Fibroblast of villous mesenchyme (primary cell): Measurements from ENCODE around the gene RNF111. TPM values are rescaled to one million over a fixed set of nuclear protein-coding genes. Genes with fewer than 3 reads are reported as not detected.

Experiments
- DNase-seq: peaks from one replicate; pipeline ENCODE4 v3.0.0-alpha.2; 2010; ENCODE audit warnings: low read depth
- H3K4me3 ChIP-seq: 2 replicates; pipeline ENCODE4 v1.5.1; 2011; ENCODE audit warnings: low read depth, mild to moderate bottlenecking, low read length
- CTCF ChIP-seq: IDR thresholded peaks from 2 replicates; pipeline ENCODE4 v1.5.1; 2012; ENCODE audit warnings: low read depth, mild to moderate bottlenecking, low read length; ENCODE audit not compliant: insufficient read depth
- total RNA-seq: library from RNA; depleted of rRNA; stranded (reverse); fragments of >200 nt; gene quantifications from 2 replicates; pipeline ENCODE4 v1.2.3, GENCODE V29; 2012

The RNF111 gene
- total RNA-seq, 1 donor: 35.0 TPM

- DNase-seq: peak; percentile 18
- TF ChIP-seq CTCF: no peak
Observed at GRCh38 chr15:59011262-59011952, 23.9 kb downstream of the RNF111 start.

GRCh38 chr15:59013246-59013873, 25.9 kb downstream of the RNF111 start:
- H3K4me3 ChIP-seq: no peak overlapping the region
- no peak for TF ChIP-seq CTCF
- DNase-seq: no peak

More at GRCh38 chr15:59011262-59011952, 23.9 kb downstream of the RNF111 start:
- H3K4me3 ChIP-seq: no peak overlapping the region

GRCh38 chr15:59014068-59014467, 26.6 kb downstream of the RNF111 start:
- TF ChIP-seq CTCF: no peak
- DNase-seq: no peak
- H3K4me3 ChIP-seq: no peak overlapping the region

DNA sequence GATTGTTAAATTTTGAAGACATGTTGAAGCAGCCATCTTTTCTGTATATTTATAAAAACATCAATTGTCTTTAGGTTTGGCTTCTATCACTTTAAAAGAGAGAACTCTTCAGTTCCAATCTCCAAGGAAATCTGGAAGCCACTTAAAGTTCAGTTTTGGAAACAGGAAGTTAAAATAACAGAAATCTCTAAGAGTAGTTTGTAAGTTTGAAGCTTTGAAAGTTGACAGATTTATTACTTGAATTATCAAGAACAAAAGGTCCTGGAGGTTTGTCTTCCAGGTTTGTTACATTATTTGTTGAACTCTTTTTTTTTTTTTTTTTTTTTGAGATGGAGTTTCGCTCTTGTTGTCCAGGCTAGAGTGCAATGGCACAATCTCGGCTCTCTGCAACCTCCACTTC, 30.0 kb downstream of the RNF111 start:
- DNase-seq: no peak
- no peak overlapping the region for H3K4me3 ChIP-seq
- TF ChIP-seq CTCF: no peak

- no peak overlapping the region for H3K4me3 ChIP-seq
- DNase-seq: no peak
- no peak for TF ChIP-seq CTCF
Observed at GRCh38 chr15:59018833-59019232, 31.4 kb downstream of the RNF111 start.

- H3K4me3 ChIP-seq: no peak overlapping the region
- DNase-seq: no peak
- TF ChIP-seq CTCF: no peak
Observed at GRCh38 chr15:59020322-59020721, 32.9 kb downstream of the RNF111 start.
